Measurements from ENCODE around the gene CELA3B.
"Not testable (repeated sequence)": the region's sequence is repeated elsewhere in the genome, so short reads cannot be mapped to it uniquely, and the experiment has no call there.

The CELA3B gene

GRCh38 chr1:21975296-21975695 is 1.5 kb upstream of the CELA3B start:
- not testable (repeated sequence) for DNase-seq (ENCODE audit: low read depth in 2 of 2, low spot score in 1 of 2)

- DNase-seq (ENCODE audit: low read depth in 2 of 2, low spot score in 1 of 2): not testable (repeated sequence)
Observed at GRCh38 chr1:21978209-21978608, 1.4 kb downstream of the CELA3B start.

- not testable (repeated sequence) for DNase-seq (ENCODE audit: low read depth in 2 of 2, low spot score in 1 of 2)
Observed at GRCh38 chr1:21980515-21981220, 3.8 kb downstream of the CELA3B start.

GRCh38 chr1:21981253-21981652 is 4.4 kb downstream of the CELA3B start:
- DNase-seq (ENCODE audit: low read depth in 2 of 2, low spot score in 1 of 2): not testable (repeated sequence)

GRCh38 chr1:21982122-21982521 is 5.3 kb downstream of the CELA3B start:
- not testable (repeated sequence) for DNase-seq (ENCODE audit: low read depth in 2 of 2, low spot score in 1 of 2)

- DNase-seq (ENCODE audit: low read depth in 2 of 2, low spot score in 1 of 2): not testable (repeated sequence)
Observed at GRCh38 chr1:21983539-21983938, 6.7 kb downstream of the CELA3B start.

- not testable (repeated sequence) for DNase-seq (ENCODE audit: low read depth in 2 of 2, low spot score in 1 of 2)
Observed at GRCh38 chr1:21985893-21986292, 9.1 kb downstream of the CELA3B start.

- DNase-seq (ENCODE audit: low read depth in 2 of 2, low spot score in 1 of 2): not testable (repeated sequence)
Observed at GRCh38 chr1:21986386-21986785, 9.6 kb downstream of the CELA3B start.

- DNase-seq (ENCODE audit: low read depth in 2 of 2, low spot score in 1 of 2): not testable (repeated sequence)
Observed at GRCh38 chr1:21989672-21990393, 13.0 kb downstream of the CELA3B start.

GRCh38 chr1:21992186-21992585 is 15.4 kb downstream of the CELA3B start:
- not testable (repeated sequence) for DNase-seq (ENCODE audit: low read depth in 2 of 2, low spot score in 1 of 2)

GRCh38 chr1:21994716-21995115 is 17.9 kb downstream of the CELA3B start:
- not testable (repeated sequence) for DNase-seq (ENCODE audit: low read depth in 2 of 2, low spot score in 1 of 2)

GRCh38 chr1:21996663-21996970 is 19.8 kb downstream of the CELA3B start:
- not testable (repeated sequence) for DNase-seq (ENCODE audit: low read depth in 2 of 2, low spot score in 1 of 2)

- DNase-seq (ENCODE audit: low read depth in 2 of 2, low spot score in 1 of 2): not testable (repeated sequence)
Observed at GRCh38 chr1:21997891-21998623, 21.2 kb downstream of the CELA3B start.

- not testable (repeated sequence) for DNase-seq (ENCODE audit: low read depth in 2 of 2, low spot score in 1 of 2)
Observed at GRCh38 chr1:21998624-21999294, 21.9 kb downstream of the CELA3B start.

GRCh38 chr1:21999645-22000044 is 22.8 kb downstream of the CELA3B start:
- DNase-seq (ENCODE audit: low read depth in 2 of 2, low spot score in 1 of 2): not testable (repeated sequence)

GRCh38 chr1:22001409-22001808 is 24.6 kb downstream of the CELA3B start, which contains the start of gene CELA3A:
CELA3A (plus strand) TSS chr1:22001657; CDS start chr1:22001675, 18 bp downstream.
- no peak for DNase-seq (ENCODE audit: low read depth in 2 of 2, low spot score in 1 of 2)

- not testable (repeated sequence) for DNase-seq (ENCODE audit: low read depth in 2 of 2, low spot score in 1 of 2)
Observed at GRCh38 chr1:22002461-22002860, 25.6 kb downstream of the CELA3B start.

GRCh38 chr1:22002875-22003274 is 26.1 kb downstream of the CELA3B start:
- DNase-seq (ENCODE audit: low read depth in 2 of 2, low spot score in 1 of 2): not testable (repeated sequence)

GRCh38 chr1:22003959-22004358 is 27.1 kb downstream of the CELA3B start:
- DNase-seq (ENCODE audit: low read depth in 2 of 2, low spot score in 1 of 2): not testable (repeated sequence)

GRCh38 chr1:22005261-22006149 is 28.7 kb downstream of the CELA3B start:
- DNase-seq (ENCODE audit: low read depth in 2 of 2, low spot score in 1 of 2): not testable (repeated sequence)
